GM18870 (cell line): ENCODE results near the gene BMI1.
"Not testable (repeated sequence)": the region's sequence is repeated elsewhere in the genome, so short reads cannot be mapped to it uniquely, and the experiment has no call there.

Source experiments
- ATAC-seq: cut with Tn5 transposase; IDR thresholded peaks from one replicate; pipeline ENCODE4 v1.9.1; 2021; ENCODE audit warnings: moderate library complexity; ENCODE audit not compliant: unreplicated experiment

The BMI1 gene

GRCh38 chr10:22338931-22339330, 18.0 kb downstream of the BMI1 start:
- no peak for ATAC-seq

- no peak for ATAC-seq
These were observed 18.9 kb downstream of the BMI1 start for GRCh38 chr10:22339761-22340328.

GRCh38 chr10:22340329-22341189, 19.7 kb downstream of the BMI1 start:
- ATAC-seq = no peak

GRCh38 chr10:22341190-22341925, 20.5 kb downstream of the BMI1 start:
- no peak for ATAC-seq

GRCh38 chr10:22341926-22342196, 21.0 kb downstream of the BMI1 start:
- ATAC-seq = no peak

GRCh38 chr10:22342421-22342820, 21.5 kb downstream of the BMI1 start:
- no peak for ATAC-seq

- peak; percentile 30 for ATAC-seq
These were observed 22.8 kb downstream of the BMI1 start for GRCh38 chr10:22343731-22344130.

GRCh38 chr10:22344249-22344648, 23.4 kb downstream of the BMI1 start:
- peak; percentile 18 for ATAC-seq

- no peak for ATAC-seq
These were observed 23.9 kb downstream of the BMI1 start for GRCh38 chr10:22344781-22345300.

GRCh38 chr10:22345301-22346095, 24.6 kb downstream of the BMI1 start, which contains the start of gene SPAG6:
TSS of gene SPAG6 (plus strand) at chr10:22345496. CDS start at chr10:22345612, 116 bp downstream.
- no peak for ATAC-seq

- ATAC-seq = no peak
These were observed 25.3 kb downstream of the BMI1 start for GRCh38 chr10:22346096-22346661.

- no peak for ATAC-seq
These were observed 28.9 kb downstream of the BMI1 start for GRCh38 chr10:22349755-22350154.

GRCh38 chr10:22351131-22351703, 30.3 kb downstream of the BMI1 start:
- ATAC-seq = no peak

- no peak for ATAC-seq
These were observed 35.5 kb downstream of the BMI1 start for GRCh38 chr10:22356324-22356873.

GRCh38 chr10:22357770-22358169, 36.9 kb downstream of the BMI1 start:
- ATAC-seq = not testable (repeated sequence)

- no peak for ATAC-seq
These were observed 42.4 kb downstream of the BMI1 start for GRCh38 chr10:22363305-22363704.

- no peak for ATAC-seq
These were observed 43.7 kb downstream of the BMI1 start for GRCh38 chr10:22364407-22365140.

- peak; percentile 47 for ATAC-seq
These were observed 44.3 kb downstream of the BMI1 start for GRCh38 chr10:22365233-22365632.
